Activated T-cell treated with anti-CD3 and anti-CD28 coated beads, Interleukin-2, amount 50 U/mL, for 72 hours (primary cell): ENCODE measurements around the gene PRKN. TPM values are rescaled to one million over a fixed set of nuclear protein-coding genes. Genes with fewer than 3 reads are reported as not detected.
A peak's percentile ranks its signal among the peaks of the same experiment; 100 is the strongest.

Experiments
- ATAC-seq, 2 donors: fragments of 150-1000 bp; cut with Tn5 transposase; replicated peaks in 1 of 2; 2 replicates each; pipeline ENCODE4 v1.10.0; 2021; ENCODE audit warnings: moderate library complexity in 2 of 2, mild to moderate bottlenecking in 1 of 2
- DNase-seq, 2 donors: peaks; one replicate each; pipeline ENCODE4 v3.0.0; 2021 to 2022; ENCODE audit warnings: mixed read lengths in 1 of 2
- H3K27ac Mint-ChIP-seq: one replicate; pipeline ENCODE4 v1.8.0; 2022; ENCODE audit warnings: mild to moderate bottlenecking, moderate library complexity, mixed read lengths
- H3K27me3 Mint-ChIP-seq: one replicate; pipeline ENCODE4 v1.8.0; 2022; ENCODE audit warnings: low read depth, mixed read lengths
- H3K36me3 Mint-ChIP-seq, 2 donors: one replicate each; pipeline ENCODE4 v1.8.0; 2022; ENCODE audit warnings: mixed read lengths in 2 of 2, mild to moderate bottlenecking in 1 of 2; ENCODE audit not compliant: insufficient read depth in 2 of 2
- H3K4me1 Mint-ChIP-seq: one replicate; pipeline ENCODE4 v1.8.0; 2022; ENCODE audit warnings: low read depth, mixed read lengths
- H3K4me3 Mint-ChIP-seq, 2 donors: one replicate each; pipeline ENCODE4 v1.8.0; 2022; ENCODE audit warnings: mild to moderate bottlenecking in 2 of 2, mixed read lengths in 2 of 2, moderate library complexity in 2 of 2
- H3K9me3 Mint-ChIP-seq, 2 donors: one replicate each; pipeline ENCODE4 v1.8.0; 2022; ENCODE audit warnings: mixed read lengths in 2 of 2
- total RNA-seq, 2 donors: library from RNA; stranded (reverse); gene quantifications; one replicate each; pipeline ENCODE4 v1.2.3, GENCODE V29; 2022

Gene PRKN
- total RNA-seq, 2 donors from 2014 or later = 2.5 to 2.8 TPM

- no peaks in the 10 kb centered on the region for H3K36me3 Mint-ChIP-seq
These were observed 1292.4 kb downstream of the PRKN start for GRCh38 chr6:161434921-161435747.

DNA sequence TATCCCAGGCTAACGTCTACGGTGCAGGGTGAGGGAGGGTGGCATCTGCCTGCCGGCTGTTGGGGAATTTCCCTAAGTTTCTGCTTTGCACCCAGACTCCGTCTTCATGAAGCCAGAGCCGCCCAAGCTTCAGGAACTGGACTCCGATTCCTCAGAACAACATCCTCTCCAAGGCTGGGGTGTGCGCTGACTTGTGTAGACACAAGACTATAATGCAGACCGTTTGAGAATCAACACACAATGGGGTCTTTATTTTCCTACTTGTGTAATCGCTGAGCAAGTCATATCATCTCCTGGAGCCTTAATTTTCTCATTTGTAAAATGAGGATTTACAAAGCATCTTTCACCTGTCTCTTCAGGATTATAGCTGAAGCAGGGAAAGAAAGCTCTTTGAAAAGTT, 1293.2 kb downstream of the PRKN start:
- no peak for ATAC-seq
- no peaks in the 10 kb centered on the region for H3K9me3 Mint-ChIP-seq
- no peaks in the 10 kb centered on the region for H3K4me1 Mint-ChIP-seq
- no peak overlapping the region for H3K4me3 Mint-ChIP-seq
- H3K27me3 Mint-ChIP-seq = no peaks in the 10 kb centered on the region
- H3K27ac Mint-ChIP-seq = no peak overlapping the region
- DNase-seq = no peak
- no peaks in the 10 kb centered on the region for H3K36me3 Mint-ChIP-seq

More at GRCh38 chr6:161434921-161435747, 1292.4 kb downstream of the PRKN start:
- DNase-seq = no peak
- ATAC-seq = no peak
- Mint-ChIP-seq H3K9me3 (no peaks in the 10 kb centered on the region), H3K27ac (no peak overlapping the region), H3K4me3 (no peak overlapping the region), H3K4me1 (no peaks in the 10 kb centered on the region), H3K27me3 (no peaks in the 10 kb centered on the region)

GRCh38 chr6:161432546-161432945, 1295.0 kb downstream of the PRKN start:
- H3K4me3 Mint-ChIP-seq = no peak overlapping the region

DNA sequence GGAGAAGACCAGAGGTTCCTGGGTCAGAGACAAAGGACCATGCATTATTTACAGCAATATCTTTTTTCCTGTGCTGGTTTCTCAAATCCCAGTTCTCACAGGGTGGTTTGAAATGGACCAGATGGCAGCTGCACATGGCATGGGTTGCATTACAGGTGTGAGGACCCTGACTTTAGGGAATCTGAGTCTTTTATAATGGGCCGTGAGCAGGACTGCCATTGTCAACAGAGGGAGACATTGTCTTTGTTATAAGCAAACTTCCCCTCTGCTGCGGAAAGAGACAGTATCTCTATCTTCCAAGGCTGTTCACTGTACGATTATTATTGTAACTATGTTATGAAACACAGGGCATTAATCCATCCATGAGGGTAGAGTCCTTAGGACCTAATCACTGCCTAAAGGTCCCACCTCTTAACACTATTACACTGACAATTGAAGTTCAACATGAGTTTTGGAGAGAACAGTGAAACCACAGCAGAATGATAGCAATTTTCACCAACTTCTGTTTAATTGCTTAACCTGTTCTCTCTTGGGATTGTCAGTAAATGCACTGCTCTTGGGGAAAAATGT, 1297.6 kb downstream of the PRKN start:
- Mint-ChIP-seq H3K36me3 (no peaks in the 10 kb centered on the region), H3K27ac (no peak overlapping the region), H3K4me1 (no peaks in the 10 kb centered on the region), H3K9me3 (no peaks in the 10 kb centered on the region), H3K27me3 (no peaks in the 10 kb centered on the region), H3K4me3 (no peak overlapping the region)
- DNase-seq (no peak), ATAC-seq (no peak)

More at GRCh38 chr6:161432546-161432945, 1295.0 kb downstream of the PRKN start:
- Mint-ChIP-seq H3K27me3 (no peaks in the 10 kb centered on the region), H3K4me1 (no peaks in the 10 kb centered on the region), H3K27ac (no peak overlapping the region), H3K36me3 (no peaks in the 10 kb centered on the region), H3K9me3 (no peaks in the 10 kb centered on the region)
- no peak for DNase-seq
- no peak for ATAC-seq

DNA sequence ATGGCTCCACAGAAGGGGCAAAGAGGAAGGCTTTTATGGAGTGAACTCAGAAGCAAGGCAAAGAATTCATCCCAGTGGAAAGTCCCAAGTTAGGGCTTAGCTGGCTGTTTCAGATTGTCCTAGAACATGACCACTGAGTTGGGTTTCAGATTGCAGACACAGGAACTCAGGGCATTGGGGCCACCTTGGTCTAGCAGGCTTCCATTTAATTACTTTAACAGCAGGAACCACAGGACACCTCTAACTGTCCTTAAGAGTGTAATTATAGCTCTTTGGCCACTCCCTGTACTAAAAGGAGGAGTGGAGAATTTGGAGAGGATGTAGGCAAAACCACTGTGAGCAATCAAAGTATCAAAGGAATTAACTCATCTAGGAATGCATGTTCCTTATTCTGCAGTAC, 1303.1 kb downstream of the PRKN start:
- DNase-seq = no peak
- no peaks in the 10 kb centered on the region for H3K36me3 Mint-ChIP-seq
- H3K27me3 Mint-ChIP-seq = peaks cover 8% of the 10 kb centered on the region
- no peak for ATAC-seq
- H3K27ac Mint-ChIP-seq = no peak overlapping the region
- H3K9me3 Mint-ChIP-seq = no peaks in the 10 kb centered on the region
- no peak overlapping the region for H3K4me3 Mint-ChIP-seq
- no peaks in the 10 kb centered on the region for H3K4me1 Mint-ChIP-seq

DNA sequence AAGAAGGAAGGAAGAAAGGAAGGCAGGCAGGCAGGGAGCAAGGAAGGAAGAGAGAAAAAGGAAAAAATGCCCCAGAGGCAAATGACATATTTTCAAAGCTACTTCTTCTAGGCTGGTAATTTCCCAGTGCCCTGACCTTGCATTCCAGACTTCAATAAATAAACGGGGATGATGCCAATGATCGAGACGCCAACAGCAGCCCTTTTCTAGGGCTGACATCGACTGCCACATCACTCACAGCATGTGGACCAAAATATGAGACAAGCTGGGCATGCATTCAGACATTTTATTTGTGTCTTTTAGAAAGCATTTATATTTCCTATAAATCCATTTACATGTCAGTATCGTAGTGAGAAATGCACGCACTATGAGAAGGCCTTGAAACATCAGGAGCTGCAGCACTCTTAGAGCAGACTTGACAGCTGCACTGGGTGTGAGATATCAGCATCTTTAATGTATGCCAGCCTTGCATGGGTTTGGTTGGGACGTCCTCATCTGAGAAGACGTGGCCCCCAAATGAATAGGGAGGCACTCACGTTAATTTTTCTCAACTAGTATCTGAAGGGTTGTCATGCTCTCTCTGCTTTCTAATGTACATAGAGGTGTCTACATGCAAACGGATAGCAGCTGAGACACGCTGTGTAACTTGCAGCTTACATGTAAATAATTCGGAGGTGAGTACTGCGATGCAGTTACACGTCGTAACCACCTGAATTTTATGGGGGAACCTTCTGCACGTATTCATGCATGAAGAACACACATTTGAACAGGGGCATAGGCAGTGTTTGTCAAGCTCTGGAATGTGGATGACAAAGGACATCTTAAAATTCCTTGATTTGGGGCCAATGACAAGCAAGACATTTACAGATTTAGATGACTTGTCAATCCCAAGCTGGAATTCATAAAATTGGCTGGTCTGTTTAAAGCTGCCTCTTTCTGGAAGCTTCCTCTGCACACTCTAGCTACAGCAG, 1304.6 kb downstream of the PRKN start:
- H3K27me3 Mint-ChIP-seq = peaks cover 8% of the 10 kb centered on the region
- no peaks in the 10 kb centered on the region for H3K4me1 Mint-ChIP-seq
- no peak overlapping the region for H3K4me3 Mint-ChIP-seq
- DNase-seq = no peak
- no peak for ATAC-seq
- no peaks in the 10 kb centered on the region for H3K36me3 Mint-ChIP-seq
- H3K27ac Mint-ChIP-seq = no peak overlapping the region
- no peaks in the 10 kb centered on the region for H3K9me3 Mint-ChIP-seq

- Mint-ChIP-seq H3K27ac (no peak overlapping the region), H3K27me3 (peaks cover 21% of the 10 kb centered on the region), H3K36me3 (no peaks in the 10 kb centered on the region), H3K4me1 (no peaks in the 10 kb centered on the region), H3K4me3 (no peak overlapping the region), H3K9me3 (no peaks in the 10 kb centered on the region)
- DNase-seq (peak; percentile 22 to 57), ATAC-seq (no peak)
These were observed 1309.1 kb downstream of the PRKN start for GRCh38 chr6:161418463-161418945.

DNA sequence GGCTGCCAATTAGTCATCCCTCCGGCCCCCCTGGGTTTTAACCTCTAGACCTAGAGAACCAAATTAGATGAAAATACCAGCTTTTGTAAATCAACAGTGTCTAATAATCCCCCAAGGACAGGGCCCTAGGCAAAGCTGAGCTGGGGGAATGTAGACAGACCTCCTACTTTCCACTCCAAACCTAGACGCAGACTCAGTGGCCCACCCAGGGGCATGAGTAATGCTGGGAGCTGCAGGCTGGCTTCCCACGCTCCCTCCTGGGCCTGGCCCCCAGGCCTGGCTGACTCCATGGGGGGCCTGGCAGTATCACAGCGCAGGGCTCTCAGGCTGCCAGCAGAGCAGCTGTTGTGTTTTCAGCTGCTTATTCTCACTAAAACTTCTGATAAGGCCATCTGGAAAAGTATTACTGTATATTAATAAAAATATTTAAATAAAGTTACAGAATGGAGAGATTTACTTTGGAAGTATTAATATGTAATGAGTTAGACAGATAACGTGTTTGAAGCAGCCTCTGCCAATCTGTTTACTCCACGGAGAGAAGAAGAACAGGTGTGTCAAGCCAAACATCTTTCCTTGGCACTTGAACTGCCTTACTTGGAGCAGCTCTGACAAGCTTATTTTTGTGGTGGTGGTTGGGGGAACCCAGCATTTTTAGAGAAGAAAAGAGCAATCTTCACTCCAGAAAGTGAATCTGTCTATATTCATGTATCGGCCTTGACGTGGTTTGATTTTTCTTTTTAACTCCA, 1309.7 kb downstream of the PRKN start:
- no peak for ATAC-seq
- Mint-ChIP-seq H3K4me1 (no peaks in the 10 kb centered on the region), H3K9me3 (no peaks in the 10 kb centered on the region), H3K27me3 (peaks cover 21% of the 10 kb centered on the region), H3K36me3 (no peaks in the 10 kb centered on the region), H3K27ac (no peak overlapping the region), H3K4me3 (no peak overlapping the region)
- no peak for DNase-seq

GRCh38 chr6:161415302-161415855, 1312.2 kb downstream of the PRKN start:
- Mint-ChIP-seq H3K27ac (no peak overlapping the region), H3K4me1 (no peaks in the 10 kb centered on the region)

GRCh38 chr6:161414707-161415106, 1312.9 kb downstream of the PRKN start:
- Mint-ChIP-seq H3K36me3 (no peaks in the 10 kb centered on the region), H3K27me3 (peaks cover 12% of the 10 kb centered on the region), H3K4me3 (no peak overlapping the region), H3K27ac (no peak overlapping the region), H3K4me1 (no peaks in the 10 kb centered on the region), H3K9me3 (no peaks in the 10 kb centered on the region)
- DNase-seq (no peak), ATAC-seq (no peak)

More at GRCh38 chr6:161415302-161415855, 1312.2 kb downstream of the PRKN start:
- Mint-ChIP-seq H3K9me3 (no peaks in the 10 kb centered on the region), H3K36me3 (no peaks in the 10 kb centered on the region), H3K27me3 (peaks cover 12% of the 10 kb centered on the region), H3K4me3 (no peak overlapping the region)
- no peak for DNase-seq
- no peak for ATAC-seq

GRCh38 chr6:161414180-161414579, 1313.4 kb downstream of the PRKN start:
- Mint-ChIP-seq H3K9me3 (no peaks in the 10 kb centered on the region), H3K27ac (no peak overlapping the region), H3K4me3 (no peak overlapping the region), H3K36me3 (no peaks in the 10 kb centered on the region), H3K27me3 (peaks cover 12% of the 10 kb centered on the region), H3K4me1 (no peaks in the 10 kb centered on the region)
- ATAC-seq (no peak), DNase-seq (no peak)

DNA sequence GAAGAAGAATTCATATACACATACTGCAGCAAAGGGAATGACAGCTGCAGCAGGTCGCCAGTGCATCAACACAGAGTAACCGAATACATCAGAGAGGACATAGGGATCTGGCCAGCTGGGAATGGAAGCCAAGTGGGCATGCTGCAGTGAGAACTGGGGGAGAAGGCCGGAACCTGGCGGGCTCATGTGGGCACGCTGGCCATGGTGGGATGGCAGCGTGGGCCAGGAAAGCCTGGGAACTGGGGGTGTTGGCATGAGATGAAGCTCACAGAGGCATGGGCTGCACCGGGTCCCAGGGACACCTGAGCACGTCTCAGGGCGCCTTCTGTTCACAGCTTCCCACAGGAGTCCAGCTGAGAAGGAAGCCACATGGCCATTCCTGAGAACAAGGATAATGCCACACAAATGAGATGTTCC, 1314.2 kb downstream of the PRKN start:
- H3K27me3 Mint-ChIP-seq = peaks cover 12% of the 10 kb centered on the region
- no peak overlapping the region for H3K27ac Mint-ChIP-seq
- H3K36me3 Mint-ChIP-seq = no peaks in the 10 kb centered on the region
- DNase-seq (no peak), ATAC-seq (no peak)
- no peaks in the 10 kb centered on the region for H3K9me3 Mint-ChIP-seq
- H3K4me1 Mint-ChIP-seq = no peaks in the 10 kb centered on the region
- H3K4me3 Mint-ChIP-seq = no peak overlapping the region
